Fibroblast of mammary gland (primary cell): Measurements from ENCODE around the gene SHISA9.
A peak's percentile ranks its signal among the peaks of the same experiment; 100 is the strongest.

Experiments used
- DNase-seq: peaks from one replicate; pipeline ENCODE4 v3.0.0-alpha.2; 2010; ENCODE audit warnings: low read depth
- H3K4me3 ChIP-seq: 2 replicates; pipeline ENCODE4 v1.5.1; 2011; ENCODE audit warnings: low read depth, mild to moderate bottlenecking, low read length, moderate library complexity; ENCODE audit not compliant: control insufficient read depth
- TF ChIP-seq, protein P1 (sequence below): conservative IDR thresholded peaks from 2 replicates; pipeline ENCODE4 v1.5.1; 2011; ENCODE audit warnings: low read depth, low read length, inconsistent platforms; ENCODE audit not compliant: control insufficient read depth, insufficient read depth

SHISA9 gene

GRCh38 chr16:13120557-13120956 lies 219.2 kb downstream of the SHISA9 start:
- DNase-seq: no peak
- H3K4me3 ChIP-seq: no peak overlapping the region
- TF ChIP-seq, protein P1, sequence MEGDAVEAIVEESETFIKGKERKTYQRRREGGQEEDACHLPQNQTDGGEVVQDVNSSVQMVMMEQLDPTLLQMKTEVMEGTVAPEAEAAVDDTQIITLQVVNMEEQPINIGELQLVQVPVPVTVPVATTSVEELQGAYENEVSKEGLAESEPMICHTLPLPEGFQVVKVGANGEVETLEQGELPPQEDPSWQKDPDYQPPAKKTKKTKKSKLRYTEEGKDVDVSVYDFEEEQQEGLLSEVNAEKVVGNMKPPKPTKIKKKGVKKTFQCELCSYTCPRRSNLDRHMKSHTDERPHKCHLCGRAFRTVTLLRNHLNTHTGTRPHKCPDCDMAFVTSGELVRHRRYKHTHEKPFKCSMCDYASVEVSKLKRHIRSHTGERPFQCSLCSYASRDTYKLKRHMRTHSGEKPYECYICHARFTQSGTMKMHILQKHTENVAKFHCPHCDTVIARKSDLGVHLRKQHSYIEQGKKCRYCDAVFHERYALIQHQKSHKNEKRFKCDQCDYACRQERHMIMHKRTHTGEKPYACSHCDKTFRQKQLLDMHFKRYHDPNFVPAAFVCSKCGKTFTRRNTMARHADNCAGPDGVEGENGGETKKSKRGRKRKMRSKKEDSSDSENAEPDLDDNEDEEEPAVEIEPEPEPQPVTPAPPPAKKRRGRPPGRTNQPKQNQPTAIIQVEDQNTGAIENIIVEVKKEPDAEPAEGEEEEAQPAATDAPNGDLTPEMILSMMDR: no peak

GRCh38 chr16:13123991-13124390 lies 222.6 kb downstream of the SHISA9 start:
- TF ChIP-seq, protein P1: no peak
- H3K4me3 ChIP-seq: no peak overlapping the region

GRCh38 chr16:13127144-13127543 lies 225.7 kb downstream of the SHISA9 start:
- H3K4me3 ChIP-seq: no peak overlapping the region
- no peak for DNase-seq
- TF ChIP-seq, protein P1: no peak

More at GRCh38 chr16:13123991-13124390, 222.6 kb downstream of the SHISA9 start:
- no peak for DNase-seq

- H3K4me3 ChIP-seq: no peak overlapping the region
- TF ChIP-seq, protein P1: no peak
- no peak for DNase-seq
These were observed 229.2 kb downstream of the SHISA9 start for GRCh38 chr16:13130586-13130985.

- no peak for DNase-seq
- TF ChIP-seq, protein P1: no peak
- H3K4me3 ChIP-seq: no peak overlapping the region
These were observed 233.4 kb downstream of the SHISA9 start for GRCh38 chr16:13134836-13135235.

DNA sequence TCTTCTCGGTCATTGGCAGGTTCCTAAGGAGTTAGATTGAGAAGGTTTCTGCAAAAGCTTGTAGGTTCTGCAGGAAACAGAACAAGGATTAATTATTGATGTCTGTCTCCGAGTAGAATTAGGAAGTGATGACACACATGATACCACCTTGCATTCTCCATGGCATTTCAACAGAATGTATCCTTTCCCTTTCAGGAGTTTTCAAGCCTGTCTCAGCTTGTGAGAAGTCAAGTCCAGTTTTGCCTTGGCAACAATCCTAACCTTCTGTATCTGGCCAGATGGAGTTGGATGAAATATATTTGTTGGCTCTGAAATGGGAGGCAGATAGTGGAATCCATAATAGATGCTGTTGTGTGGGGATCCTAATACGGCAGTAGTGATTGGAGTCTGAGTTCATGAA lies 235.5 kb downstream of the SHISA9 start:
- DNase-seq: no peak
- no peak overlapping the region for H3K4me3 ChIP-seq
- TF ChIP-seq, protein P1: no peak

DNA sequence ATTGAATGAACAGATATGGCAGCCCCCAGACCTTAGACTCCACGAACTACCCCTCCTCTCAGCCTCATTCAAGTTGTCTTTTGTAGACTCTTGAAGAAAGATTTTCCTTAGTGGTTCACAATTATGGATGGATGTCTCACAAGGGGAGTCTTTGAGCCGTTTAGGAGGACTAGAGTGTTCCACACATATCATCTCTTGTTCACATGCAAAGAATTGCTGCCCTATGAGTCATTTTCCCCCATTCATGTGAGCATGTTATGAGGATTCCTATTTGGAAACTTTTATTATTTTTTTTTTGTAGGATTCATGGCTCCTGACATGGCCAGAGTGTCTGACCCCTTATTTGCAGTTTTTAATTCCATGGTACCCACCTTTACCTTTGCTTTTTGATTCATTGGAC lies 237.1 kb downstream of the SHISA9 start:
- peak; percentile 28 for DNase-seq
- no peak overlapping the region for H3K4me3 ChIP-seq
- TF ChIP-seq, protein P1: no peak
